KMS-11 (cell line): ENCODE data around the gene CLDN24.
"Not testable (repeated sequence)": the region's sequence is repeated elsewhere in the genome, so short reads cannot be mapped to it uniquely, and the experiment has no call there.

Experiments used
- H2AFZ ChIP-seq: fragments of 200-600 bp; sonication (generic); 2 replicates; pipeline ENCODE4 v1.6.1; 2016; ENCODE audit warnings: antibody characterized with exemption, mixed run types, low read depth
- H3K27ac ChIP-seq: fragments of 200-600 bp; sonication (generic); 2 replicates; pipeline ENCODE4 v1.6.1; 2016; ENCODE audit warnings: mild to moderate bottlenecking, mixed run types
- H3K27me3 ChIP-seq: fragments of 200-600 bp; sonication (generic); 2 replicates; pipeline ENCODE4 v1.6.1; 2017; ENCODE audit warnings: mild to moderate bottlenecking, low read depth, mixed run types, moderate library complexity; ENCODE audit not compliant: insufficient read depth
- H3K36me3 ChIP-seq: fragments of 200-600 bp; sonication (generic); 2 replicates; pipeline ENCODE4 v1.6.1; 2017; ENCODE audit warnings: mild to moderate bottlenecking, mixed run types; ENCODE audit not compliant: insufficient read depth
- H3K4me1 ChIP-seq: fragments of 200-600 bp; sonication (generic); 2 replicates; pipeline ENCODE4 v1.6.1; 2016; ENCODE audit warnings: mild to moderate bottlenecking, low read depth, mixed run types; ENCODE audit not compliant: poor library complexity, severe bottlenecking
- H3K4me2 ChIP-seq: fragments of 200-600 bp; sonication (generic); 2 replicates; pipeline ENCODE4 v1.7.0; 2016; ENCODE audit warnings: mild to moderate bottlenecking, mixed run types
- H3K4me3 ChIP-seq: fragments of 200-600 bp; sonication (generic); IDR thresholded peaks from 2 replicates; pipeline ENCODE4 v1.6.1; 2017; ENCODE audit warnings: low read depth, low read length, mixed read lengths; ENCODE audit not compliant: insufficient read depth
- H3K79me2 ChIP-seq: fragments of 200-600 bp; sonication (generic); 2 replicates; pipeline ENCODE4 v1.6.1; 2016; ENCODE audit warnings: low read depth, mixed run types; ENCODE audit not compliant: insufficient read depth
- H3K9ac ChIP-seq: fragments of 200-600 bp; sonication (generic); 2 replicates; pipeline ENCODE4 v1.6.1; 2016; ENCODE audit warnings: mild to moderate bottlenecking, mixed run types
- H4K20me1 ChIP-seq: fragments of 200-600 bp; sonication (generic); 2 replicates; pipeline ENCODE4 v1.6.1; 2016; ENCODE audit warnings: mild to moderate bottlenecking, mixed run types; ENCODE audit not compliant: insufficient read depth
- CTCF ChIP-seq: fragments of 200-600 bp; sonication (generic); conservative IDR thresholded peaks from 2 replicates; pipeline ENCODE4 v1.6.1; 2017; ENCODE audit warnings: low read depth, mild to moderate bottlenecking, antibody characterized with exemption, low read length, moderate library complexity, mixed read lengths

CLDN24 gene

GRCh38 chr4:183326853-183327252, 4.6 kb upstream of the CLDN24 start:
- no peak for TF ChIP-seq CTCF
- H3K4me1 ChIP-seq: no peaks in the 10 kb centered on the region
- H3K27ac ChIP-seq: no peak overlapping the region
- H3K4me3 ChIP-seq: no peak overlapping the region
- no peak overlapping the region for H3K9ac ChIP-seq
- no peaks in the 10 kb centered on the region for H3K36me3 ChIP-seq
- no peak overlapping the region for H2AFZ ChIP-seq
- H3K27me3 ChIP-seq: no peaks in the 10 kb centered on the region
- H3K4me2 ChIP-seq: no peak overlapping the region
- H3K79me2 ChIP-seq: no peaks in the 10 kb centered on the region
- H4K20me1 ChIP-seq: no peaks in the 10 kb centered on the region

GRCh38 chr4:183326387-183326786, 4.2 kb upstream of the CLDN24 start:
- H3K4me2 ChIP-seq, H3K4me3 ChIP-seq, H3K36me3 ChIP-seq, H2AFZ ChIP-seq, H3K27ac ChIP-seq, H3K27me3 ChIP-seq, H4K20me1 ChIP-seq, H3K9ac ChIP-seq, H3K79me2 ChIP-seq, H3K4me1 ChIP-seq: not testable (repeated sequence)

DNA sequence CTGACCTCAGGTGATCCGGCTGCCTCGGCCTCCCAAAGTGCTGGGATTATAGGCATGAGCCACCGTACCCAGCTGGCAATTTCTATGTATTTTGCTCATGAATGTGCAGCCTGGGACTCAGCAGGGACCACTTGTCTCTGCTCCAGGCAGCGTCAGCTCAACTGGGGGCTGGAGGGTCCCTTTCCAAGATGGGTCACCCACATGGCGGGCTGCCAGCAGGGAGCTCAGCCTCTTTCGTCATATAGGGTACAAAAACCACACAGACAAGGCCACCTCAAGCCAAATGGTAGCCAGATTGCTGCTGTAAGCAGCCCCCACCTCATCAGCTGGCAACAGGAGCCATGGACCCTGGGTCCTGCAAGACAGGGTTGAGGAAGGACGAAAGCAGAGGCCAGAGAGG, 2.4 kb upstream of the CLDN24 start:
- no peak for TF ChIP-seq CTCF
- no peaks in the 10 kb centered on the region for H4K20me1 ChIP-seq
- no peak overlapping the region for H3K27ac ChIP-seq
- H3K27me3 ChIP-seq: no peaks in the 10 kb centered on the region
- H3K4me3 ChIP-seq: no peak overlapping the region
- no peaks in the 10 kb centered on the region for H3K4me1 ChIP-seq
- H3K79me2 ChIP-seq: no peaks in the 10 kb centered on the region
- no peaks in the 10 kb centered on the region for H3K36me3 ChIP-seq
- no peak overlapping the region for H3K4me2 ChIP-seq
- H2AFZ ChIP-seq: no peak overlapping the region
- no peak overlapping the region for H3K9ac ChIP-seq

- H2AFZ ChIP-seq, H4K20me1 ChIP-seq, H3K4me2 ChIP-seq, H3K27ac ChIP-seq, H3K4me3 ChIP-seq, H3K9ac ChIP-seq, H3K27me3 ChIP-seq, H3K79me2 ChIP-seq, H3K4me1 ChIP-seq, H3K36me3 ChIP-seq: not testable (repeated sequence)
Observed at GRCh38 chr4:183324056-183324455, 1.8 kb upstream of the CLDN24 start.

GRCh38 chr4:183323295-183323694, 1.1 kb upstream of the CLDN24 start:
- Histone ChIP-seq H3K27me3 (no peaks in the 10 kb centered on the region), H3K36me3 (no peaks in the 10 kb centered on the region), H3K4me3 (no peak overlapping the region), H2AFZ (no peak overlapping the region), H4K20me1 (no peaks in the 10 kb centered on the region), H3K4me2 (no peak overlapping the region), H3K79me2 (no peaks in the 10 kb centered on the region), H3K9ac (no peak overlapping the region), H3K27ac (no peak overlapping the region), H3K4me1 (no peaks in the 10 kb centered on the region)
- no peak for TF ChIP-seq CTCF
